GM18526 (cell line): ENCODE measurements around the gene MMEL1.
A peak's percentile ranks its signal among the peaks of the same experiment; 100 is the strongest.

Experiments
- POLR2A ChIP-seq: IDR thresholded peaks from 3 replicates; pipeline ENCODE4 v1.6.1; 2011; ENCODE audit not compliant: insufficient read length; ENCODE audit errors: extremely low read depth

MMEL1 gene, protein sequence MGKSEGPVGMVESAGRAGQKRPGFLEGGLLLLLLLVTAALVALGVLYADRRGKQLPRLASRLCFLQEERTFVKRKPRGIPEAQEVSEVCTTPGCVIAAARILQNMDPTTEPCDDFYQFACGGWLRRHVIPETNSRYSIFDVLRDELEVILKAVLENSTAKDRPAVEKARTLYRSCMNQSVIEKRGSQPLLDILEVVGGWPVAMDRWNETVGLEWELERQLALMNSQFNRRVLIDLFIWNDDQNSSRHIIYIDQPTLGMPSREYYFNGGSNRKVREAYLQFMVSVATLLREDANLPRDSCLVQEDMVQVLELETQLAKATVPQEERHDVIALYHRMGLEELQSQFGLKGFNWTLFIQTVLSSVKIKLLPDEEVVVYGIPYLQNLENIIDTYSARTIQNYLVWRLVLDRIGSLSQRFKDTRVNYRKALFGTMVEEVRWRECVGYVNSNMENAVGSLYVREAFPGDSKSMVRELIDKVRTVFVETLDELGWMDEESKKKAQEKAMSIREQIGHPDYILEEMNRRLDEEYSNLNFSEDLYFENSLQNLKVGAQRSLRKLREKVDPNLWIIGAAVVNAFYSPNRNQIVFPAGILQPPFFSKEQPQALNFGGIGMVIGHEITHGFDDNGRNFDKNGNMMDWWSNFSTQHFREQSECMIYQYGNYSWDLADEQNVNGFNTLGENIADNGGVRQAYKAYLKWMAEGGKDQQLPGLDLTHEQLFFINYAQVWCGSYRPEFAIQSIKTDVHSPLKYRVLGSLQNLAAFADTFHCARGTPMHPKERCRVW

DNA sequence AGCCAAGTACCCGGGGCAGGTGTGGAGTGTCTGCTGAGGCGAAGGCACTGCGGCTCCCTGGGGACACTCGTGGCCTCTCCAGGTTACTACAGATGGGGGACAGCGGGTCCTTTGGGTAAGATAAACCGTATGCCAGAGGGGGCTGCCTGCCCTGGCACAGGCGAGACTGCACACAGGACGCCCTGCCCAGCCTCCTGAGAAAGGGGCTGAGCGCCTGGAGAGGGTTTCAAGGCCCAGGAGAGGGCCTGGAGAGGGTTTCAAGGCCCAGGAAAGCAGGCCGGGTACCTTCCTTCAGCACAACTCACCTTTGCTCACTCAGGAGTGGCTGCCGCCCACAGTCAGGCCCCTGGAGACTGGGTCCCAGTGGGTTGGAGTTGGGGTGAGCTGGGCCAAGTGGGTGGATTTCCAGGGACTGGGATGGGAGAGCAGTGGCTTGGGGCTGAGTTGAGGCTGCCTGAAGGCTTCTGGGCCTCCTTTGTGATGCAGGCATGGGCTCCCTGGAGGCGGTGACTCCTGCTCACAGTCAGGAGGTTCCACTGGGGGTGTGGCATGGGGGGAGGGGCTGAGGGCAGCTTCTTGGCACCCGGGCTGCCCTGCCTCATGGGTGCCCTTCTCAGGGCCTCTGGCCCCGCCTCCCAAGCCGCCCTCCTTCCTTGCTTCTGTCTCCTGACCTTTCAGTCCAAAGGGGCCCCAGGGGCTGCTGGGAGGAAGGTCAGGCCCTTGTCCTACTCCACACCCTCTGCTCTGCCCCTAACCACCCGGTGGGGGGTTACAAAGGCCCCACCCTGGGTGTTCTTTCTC is at the start of gene MMEL1:
Gene MMEL1 (minus strand): TSS at position 456 of the 801 bp plus-strand sequence. CDS start 3,532 bp downstream, outside the sequence.
- TF ChIP-seq POLR2A, result no peak

DNA sequence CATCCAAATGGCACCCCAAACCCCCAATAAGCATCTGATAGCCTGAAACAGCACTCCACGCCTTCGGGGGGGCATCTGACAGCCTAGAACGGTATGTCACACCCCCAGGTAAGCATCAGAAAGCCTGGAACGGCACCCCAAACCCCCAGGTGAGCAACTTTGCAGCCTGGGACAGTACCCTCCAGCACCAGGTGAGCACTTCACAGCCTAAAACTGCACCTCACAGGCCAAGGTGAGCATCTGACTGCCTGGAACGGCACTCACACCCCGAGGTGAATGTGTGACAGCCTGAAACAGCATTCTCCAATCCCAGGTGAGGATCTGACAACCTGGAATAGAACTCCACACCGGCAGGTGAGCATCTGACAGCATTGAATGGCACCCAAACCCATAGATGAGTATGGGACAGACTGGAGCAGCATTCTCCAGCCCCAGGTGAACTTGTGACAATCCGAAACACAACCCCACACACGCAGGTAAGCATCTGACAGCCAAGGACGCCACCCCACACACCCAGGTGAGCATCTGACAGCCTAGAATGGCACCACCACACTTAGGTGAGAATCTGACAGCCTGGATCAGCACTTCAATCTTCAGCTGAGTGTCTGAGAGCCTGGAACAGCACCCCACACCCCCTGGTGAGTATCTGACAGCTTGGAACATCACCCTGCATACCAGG is 18.3 kb upstream of the MMEL1 start:
- TF ChIP-seq POLR2A, result no peak

DNA sequence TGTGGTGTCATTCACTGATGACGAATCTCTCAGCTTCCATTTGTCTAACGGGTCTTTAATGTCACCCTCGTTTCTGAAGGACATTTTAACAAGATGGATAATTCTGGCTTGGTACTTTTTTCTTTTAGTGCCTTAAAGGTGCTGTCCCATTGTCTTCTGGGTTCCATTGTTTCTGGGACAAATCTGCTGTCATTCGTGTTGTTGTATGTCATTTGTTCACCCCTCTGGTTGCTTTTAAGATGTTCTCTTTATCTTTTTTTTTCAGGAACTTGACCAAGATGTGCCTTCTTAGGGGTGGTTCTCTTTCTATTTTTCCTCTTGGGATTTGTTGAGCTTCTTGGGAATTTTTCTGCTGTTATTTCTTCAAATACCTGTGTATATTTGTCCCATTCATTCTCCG is 14.0 kb upstream of the MMEL1 start:
- no peak for TF ChIP-seq POLR2A

DNA sequence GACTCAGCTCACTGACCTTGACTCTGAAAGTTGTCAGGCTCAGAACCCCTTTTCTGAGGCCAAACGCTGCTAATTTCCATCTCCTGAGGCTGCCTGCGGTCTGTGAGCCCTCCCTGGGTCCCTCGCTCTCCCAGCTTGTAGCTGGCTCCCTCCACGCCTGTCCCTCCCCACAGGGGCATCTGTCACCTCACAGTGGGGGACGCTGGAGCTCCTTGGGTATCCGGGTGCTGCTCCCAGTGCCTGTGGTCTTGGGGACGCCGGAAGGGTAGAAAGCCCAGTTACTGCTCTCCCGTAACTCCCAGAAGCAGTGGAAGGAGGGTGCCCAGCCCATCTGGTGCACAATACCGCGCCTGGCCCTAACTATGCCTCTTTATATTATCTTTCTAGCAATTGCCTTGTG is 13.0 kb upstream of the MMEL1 start:
- no peak for TF ChIP-seq POLR2A

DNA sequence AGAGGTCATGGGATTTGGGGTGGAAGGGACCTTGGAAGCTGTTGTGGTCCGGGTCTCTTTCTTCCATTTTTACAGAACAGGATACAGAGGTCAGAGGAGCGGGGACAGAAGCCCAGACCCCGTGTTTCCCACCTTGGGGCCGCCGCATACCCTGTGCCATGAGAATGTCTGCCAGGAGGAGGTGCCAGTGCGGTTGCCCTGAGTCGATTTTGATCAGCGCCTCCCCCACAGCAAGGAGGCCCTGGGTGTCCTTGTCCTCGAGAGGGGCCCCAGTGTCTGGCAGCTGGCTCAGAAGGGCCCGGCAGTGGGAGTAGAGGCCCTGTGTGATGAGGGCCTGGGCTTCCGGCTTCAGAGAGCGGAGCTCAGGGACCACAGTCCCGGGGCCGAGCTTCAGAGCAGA is 12.3 kb upstream of the MMEL1 start:
- TF ChIP-seq POLR2A, result no peak

DNA sequence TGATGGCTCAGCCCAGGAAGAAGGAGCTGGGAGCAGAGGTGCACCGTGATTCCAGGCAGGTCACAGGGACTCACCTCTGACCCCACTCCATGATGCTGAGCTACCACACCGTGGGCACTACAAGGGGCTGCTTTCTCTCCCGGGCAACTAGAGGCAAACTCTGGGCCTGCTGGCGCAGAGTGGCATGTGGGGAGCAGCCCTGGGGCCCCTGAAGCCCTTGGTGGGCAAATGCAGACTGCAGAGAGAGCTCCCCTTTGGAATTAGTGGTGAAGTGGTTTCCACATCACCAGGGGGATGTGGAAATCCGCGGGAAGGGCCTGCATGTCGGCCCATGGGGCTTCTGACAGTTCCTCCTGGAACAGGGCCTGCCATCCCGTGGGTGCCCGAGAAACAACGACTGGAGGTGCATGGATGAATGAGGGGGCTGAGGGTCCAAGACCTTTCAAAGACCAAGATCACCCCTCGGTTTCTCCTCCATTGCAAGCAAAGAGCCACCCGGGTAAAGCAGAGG is 11.8 kb upstream of the MMEL1 start:
- no peak for TF ChIP-seq POLR2A

DNA sequence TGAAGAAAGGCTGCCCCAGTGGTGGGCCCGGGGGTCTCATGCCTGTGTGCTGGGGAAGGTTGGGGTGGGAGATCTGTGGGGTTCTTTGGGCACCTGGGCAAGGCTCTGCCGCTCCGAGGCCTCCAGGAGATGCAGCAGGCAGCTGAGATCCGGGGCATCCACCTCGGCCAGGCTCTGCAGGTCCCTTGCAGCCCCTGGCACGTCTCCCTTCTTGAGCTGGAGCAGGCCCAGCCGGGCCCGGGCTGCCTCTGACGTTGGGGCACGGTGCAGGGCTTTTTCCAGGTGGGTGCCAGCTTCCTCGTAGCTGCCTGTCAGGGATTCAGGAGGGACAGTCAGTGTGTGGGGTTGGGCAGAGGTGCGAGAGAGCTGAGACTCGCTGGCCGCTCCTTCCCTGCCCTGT is 11.4 kb upstream of the MMEL1 start:
- no peak for TF ChIP-seq POLR2A

DNA sequence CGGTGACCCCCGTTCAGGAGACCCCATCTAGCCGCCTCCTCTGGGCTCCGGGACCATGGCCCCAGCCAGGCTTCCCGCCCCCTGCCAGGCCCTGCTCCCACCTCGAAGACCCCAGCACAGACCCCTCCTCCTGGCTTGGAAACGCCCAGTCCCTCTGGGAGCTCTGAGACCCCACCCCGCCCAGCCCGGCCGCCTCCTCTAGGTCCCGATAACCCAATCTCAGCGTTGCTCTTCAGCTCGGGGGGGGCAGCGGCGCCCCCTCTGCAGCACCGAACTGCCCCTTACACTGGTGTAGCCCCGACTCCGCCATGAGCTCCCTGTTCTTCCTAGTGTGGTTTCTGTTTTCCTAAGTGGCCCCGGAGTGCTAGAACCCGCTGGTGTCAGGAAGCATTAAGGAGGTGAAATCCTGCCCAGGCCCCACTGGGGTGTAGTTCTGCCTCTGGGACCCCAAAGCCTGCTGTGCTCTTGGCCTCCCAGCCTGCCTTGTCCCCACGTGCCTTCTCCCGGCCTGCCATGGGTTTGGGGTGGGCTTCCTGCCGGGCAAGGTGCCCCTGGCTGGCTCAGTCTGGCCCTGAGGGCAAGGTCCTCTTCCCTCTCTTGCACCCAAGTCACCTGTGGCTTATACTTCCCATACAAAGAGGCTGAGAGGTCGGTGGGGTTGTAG is 10.7 kb upstream of the MMEL1 start:
- TF ChIP-seq POLR2A, result no peak

DNA sequence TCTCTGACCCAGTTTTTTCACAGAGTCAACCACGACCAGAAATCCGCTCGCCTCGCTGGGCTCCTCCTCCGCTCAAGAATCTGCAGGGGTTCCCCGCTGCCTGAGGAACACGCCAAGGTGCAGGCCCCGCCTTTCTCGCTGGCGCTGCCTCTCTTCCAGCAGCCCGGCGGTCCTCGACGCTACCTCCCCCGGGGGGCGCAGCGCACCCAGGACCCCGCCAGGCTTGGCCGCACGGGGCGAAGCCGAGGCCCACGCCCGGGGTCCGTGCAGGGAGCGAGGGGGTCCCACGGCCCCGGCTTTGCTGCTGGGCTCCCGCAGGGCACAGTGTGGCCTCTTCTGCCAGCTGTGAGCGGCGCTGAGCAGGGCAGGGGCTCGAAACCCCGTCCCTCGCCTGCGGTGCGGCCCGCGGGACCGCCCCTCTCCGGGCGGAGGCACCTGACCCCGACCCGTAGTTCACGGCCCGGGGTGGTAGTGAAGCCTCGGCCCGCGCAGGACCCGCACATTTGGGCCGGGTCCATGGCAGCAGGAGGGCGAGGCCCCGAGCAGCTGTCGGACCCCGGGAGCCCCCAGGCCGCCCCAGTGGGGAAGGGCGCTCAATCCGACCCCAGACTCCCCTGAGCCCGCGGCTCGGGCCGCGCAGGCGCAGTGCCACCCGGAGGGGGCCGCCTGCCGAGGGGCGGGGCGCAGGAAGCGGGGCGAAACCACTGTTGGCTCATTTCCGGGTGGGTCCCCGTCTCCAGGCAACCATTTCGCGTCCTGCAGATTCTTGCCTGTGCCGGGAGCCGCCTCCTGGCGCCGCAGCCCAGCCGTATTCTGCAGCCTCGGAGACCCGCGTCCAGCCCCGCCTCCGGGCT is 10.0 kb upstream of the MMEL1 start:
- TF ChIP-seq POLR2A, result peak; percentile 72

DNA sequence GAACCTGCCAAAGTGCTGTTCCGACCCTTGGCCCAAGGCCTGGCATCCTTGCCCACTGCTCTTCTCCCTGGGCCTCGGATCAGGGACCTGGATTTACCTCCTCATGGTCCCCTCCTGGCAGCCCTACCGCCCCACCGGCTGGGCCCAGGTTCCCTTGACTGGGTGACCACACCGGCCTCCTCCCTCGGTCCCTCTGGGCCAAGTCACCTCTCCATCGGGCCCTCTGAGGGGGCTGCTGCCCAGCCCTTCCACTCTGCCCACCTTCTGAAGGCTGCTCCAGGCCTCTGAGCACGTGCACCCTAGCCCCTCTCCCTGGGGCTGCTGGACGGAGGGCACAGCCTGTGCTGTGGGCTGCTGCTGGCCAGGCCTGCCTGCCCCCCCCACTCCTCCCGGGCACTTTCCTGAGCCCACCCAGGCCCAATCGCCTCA is 9.3 kb upstream of the MMEL1 start:
- TF ChIP-seq POLR2A, result no peak

DNA sequence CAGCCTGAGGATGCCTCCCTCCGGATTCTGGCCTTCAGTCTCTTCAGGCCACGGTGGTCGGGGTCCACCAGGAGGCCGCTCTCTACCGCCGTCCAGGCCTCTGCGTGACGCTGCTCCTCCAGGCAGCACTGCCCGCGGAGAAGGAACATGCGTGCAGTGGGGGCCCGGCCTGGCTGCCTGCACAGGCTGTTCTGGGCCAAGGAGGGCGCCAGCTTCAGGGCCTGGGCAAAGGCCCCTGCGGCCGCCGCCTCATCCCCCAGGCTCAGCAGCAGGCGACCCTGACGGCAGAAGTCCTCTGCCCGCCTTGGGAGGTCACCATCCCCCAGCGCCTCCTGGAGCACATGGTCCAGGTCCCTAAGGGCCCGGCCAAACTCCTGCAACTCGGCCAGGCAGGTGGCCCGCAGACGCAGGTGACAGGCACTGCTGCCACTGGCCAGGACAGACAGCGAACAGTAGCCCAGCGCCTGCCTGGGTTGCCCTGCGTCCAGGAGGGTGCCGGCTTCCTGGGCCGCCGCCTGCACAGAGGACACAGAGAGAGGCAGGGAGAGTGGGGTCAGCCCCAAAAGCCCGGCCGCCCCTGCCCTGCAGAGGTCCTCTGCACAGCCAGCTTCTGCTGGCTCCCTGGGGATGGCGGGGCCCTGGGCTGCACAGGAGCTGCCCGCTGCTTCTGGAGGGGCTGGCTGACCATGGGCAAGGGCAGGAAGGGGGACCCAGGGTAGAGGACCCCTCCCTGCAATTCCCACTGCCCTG is 8.7 kb upstream of the MMEL1 start:
- TF ChIP-seq POLR2A, result no peak

DNA sequence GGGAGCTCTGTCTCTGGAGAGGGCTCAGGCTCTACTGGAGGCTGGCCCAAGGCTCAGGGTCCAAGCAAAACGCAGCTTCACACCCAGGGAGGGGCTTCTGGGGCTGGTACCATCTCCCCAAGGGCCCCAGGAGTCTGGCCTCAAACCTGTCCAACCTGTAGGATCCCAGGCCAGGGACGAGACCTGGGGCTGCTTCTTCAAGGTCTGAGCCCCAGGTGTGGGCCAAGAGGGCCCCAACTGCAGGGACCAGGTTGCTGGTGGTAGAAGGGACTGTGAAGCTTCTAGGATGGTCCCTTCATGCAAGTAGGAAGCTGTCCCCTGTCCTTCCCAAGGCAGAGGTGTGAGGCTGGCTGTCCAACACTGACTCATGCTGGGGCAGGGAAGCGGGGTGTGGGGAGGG is 7.8 kb upstream of the MMEL1 start:
- no peak for TF ChIP-seq POLR2A
